GM12801 (cell line): ENCODE measurements around the gene RNF128.

Experiments used
- CTCF ChIP-seq: IDR thresholded peaks from one replicate; pipeline ENCODE4 v1.5.1; 2011; ENCODE audit warnings: control low read depth; ENCODE audit not compliant: insufficient read length; ENCODE audit errors: extremely low read depth

RNF128 gene

GRCh38 chrX:106728337-106728736, 1.8 kb downstream of the RNF128 start:
- TF ChIP-seq CTCF = no peak

GRCh38 chrX:106730401-106730800, 3.9 kb downstream of the RNF128 start:
- no peak for TF ChIP-seq CTCF

- no peak for TF ChIP-seq CTCF
Measured at GRCh38 chrX:106731590-106731989, 5.1 kb downstream of the RNF128 start.

- no peak for TF ChIP-seq CTCF
Measured at GRCh38 chrX:106734827-106735226, 8.3 kb downstream of the RNF128 start.

- no peak for TF ChIP-seq CTCF
Measured at GRCh38 chrX:106740193-106740780, 13.8 kb downstream of the RNF128 start.

- TF ChIP-seq CTCF = no peak
Measured at GRCh38 chrX:106742193-106742592, 15.7 kb downstream of the RNF128 start.

GRCh38 chrX:106742805-106743204, 16.3 kb downstream of the RNF128 start:
- TF ChIP-seq CTCF = no peak
